ENCODE measurements around the gene BCO2.
"Not testable (repeated sequence)": the region's sequence is repeated elsewhere in the genome, so short reads cannot be mapped to it uniquely, and the experiment has no call there.

BCO2 gene

DNA sequence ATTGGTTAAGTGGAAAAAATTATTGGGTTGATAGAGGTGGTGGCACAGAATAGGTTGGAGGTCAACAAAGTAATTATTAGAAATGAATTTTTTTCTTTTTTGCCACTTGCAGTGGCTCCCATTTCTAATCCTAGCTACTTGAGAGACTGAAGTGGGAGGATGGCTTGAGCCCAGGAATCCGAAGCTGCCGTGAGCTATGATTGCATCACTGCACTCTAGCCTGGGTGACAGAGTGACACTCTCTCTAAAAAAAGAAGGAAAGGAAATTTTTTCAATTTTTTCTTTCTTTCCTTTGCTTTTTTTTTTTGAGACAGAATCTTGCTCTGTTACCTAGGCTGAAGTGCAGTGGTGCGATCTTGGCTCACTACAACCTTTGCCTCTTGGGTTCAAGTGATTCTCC is 2.2 kb upstream of the BCO2 start:
- Histone ChIP-seq H3K9me3 (ENCODE audit: insufficient read depth, low read depth, low read length) (no peaks in the 10 kb centered on the region), H3K9ac (ENCODE audit: low read depth, low read length) (no peak overlapping the region), H3K4me1 (ENCODE audit: insufficient read depth, low read length) (no peaks in the 10 kb centered on the region), H3K27ac (ENCODE audit: low read depth, low read length) (no peak overlapping the region), H3K4me3 (ENCODE audit: low read length) (no peak overlapping the region), H3K36me3 (ENCODE audit: insufficient read depth, low read length) (no peaks in the 10 kb centered on the region), H3K27me3 (ENCODE audit: insufficient read depth, low read length) (0 out of 2 replicates have a peak, but pooled peaks cover 2% of the 10 kb centered on the region)
- WGBS: 99% methylated on average over 3 of the region's 3 CpGs

DNA sequence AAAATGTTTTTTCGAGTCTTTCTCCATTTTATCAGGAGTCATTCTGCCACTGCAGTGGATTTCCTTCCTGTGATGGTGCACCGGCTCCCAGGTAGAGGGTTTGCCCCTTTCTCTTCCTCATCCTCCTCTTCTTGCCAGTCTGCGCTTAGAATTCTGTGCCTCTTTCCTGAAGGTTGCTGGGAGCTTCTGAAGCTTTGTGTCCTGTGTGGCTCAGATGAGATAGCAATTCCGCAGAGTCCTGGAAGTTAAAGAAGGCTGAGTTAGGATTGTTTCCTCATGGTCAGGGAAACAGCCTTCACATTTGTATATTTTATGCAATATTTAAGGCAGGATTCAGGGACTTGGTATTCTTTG is 264 bp downstream of the BCO2 start:
- Histone ChIP-seq H3K4me1 (ENCODE audit: insufficient read depth, low read length) (no peaks in the 10 kb centered on the region), H3K9ac (ENCODE audit: low read depth, low read length) (no peak overlapping the region), H3K36me3 (ENCODE audit: insufficient read depth, low read length) (no peaks in the 10 kb centered on the region), H3K27me3 (ENCODE audit: insufficient read depth, low read length) (0 out of 2 replicates have a peak, but pooled peaks cover 2% of the 10 kb centered on the region), H3K27ac (ENCODE audit: low read depth, low read length) (no peak overlapping the region), H3K9me3 (ENCODE audit: insufficient read depth, low read depth, low read length) (no peaks in the 10 kb centered on the region), H3K4me3 (ENCODE audit: low read length) (peak overlapping the region; percentile 42)
- 78% methylated on average over 4 of the region's 4 CpGs for WGBS

DNA sequence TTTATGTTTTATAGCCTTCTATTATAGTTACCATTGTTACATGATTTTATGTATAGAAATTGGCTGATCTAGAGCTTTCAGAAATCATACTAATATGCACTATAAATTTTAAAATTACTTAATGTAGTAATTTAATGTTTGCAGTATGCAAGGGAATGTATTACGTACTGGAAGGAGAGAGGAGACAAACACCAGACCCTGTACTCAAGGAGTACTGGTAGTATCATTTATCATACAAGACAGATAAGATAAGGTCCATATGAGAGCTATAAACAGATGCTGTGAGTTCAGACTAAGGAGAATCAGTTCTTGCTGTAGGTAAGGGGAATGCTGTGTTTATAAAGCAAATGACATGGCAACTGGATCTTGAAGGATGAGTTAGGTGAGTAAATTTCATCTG is 765 bp downstream of the BCO2 start:
- Histone ChIP-seq H3K9me3 (ENCODE audit: insufficient read depth, low read depth, low read length) (no peaks in the 10 kb centered on the region), H3K4me1 (ENCODE audit: insufficient read depth, low read length) (no peaks in the 10 kb centered on the region), H3K27ac (ENCODE audit: low read depth, low read length) (no peak overlapping the region), H3K9ac (ENCODE audit: low read depth, low read length) (no peak overlapping the region), H3K36me3 (ENCODE audit: insufficient read depth, low read length) (no peaks in the 10 kb centered on the region), H3K4me3 (ENCODE audit: low read length) (no peak overlapping the region), H3K27me3 (ENCODE audit: insufficient read depth, low read length) (0 out of 2 replicates have a peak, but pooled peaks cover 2% of the 10 kb centered on the region)
- no CpG with 5 or more reads among the region's 1 CpG for WGBS

DNA sequence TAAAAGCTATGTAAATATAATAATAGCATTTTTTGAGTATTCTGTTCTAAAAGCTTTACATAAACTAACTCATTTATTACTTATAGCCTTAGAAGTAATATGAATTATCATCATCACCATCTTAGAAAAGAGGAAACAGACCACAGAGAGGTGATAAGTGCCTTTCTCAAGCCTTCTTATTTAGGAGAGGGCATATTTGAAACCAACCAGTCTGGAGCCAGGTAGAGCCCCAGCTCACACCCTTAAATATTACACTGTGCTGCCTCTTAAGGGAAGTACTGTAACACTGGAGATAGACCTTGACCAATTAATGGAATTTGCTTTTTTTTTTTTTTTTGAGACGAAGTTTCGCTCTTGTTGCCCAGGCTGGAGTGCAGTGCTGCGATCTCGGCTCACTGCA is 2.3 kb downstream of the BCO2 start:
- WGBS: 88% methylated on average over 4 of the region's 4 CpGs

DNA sequence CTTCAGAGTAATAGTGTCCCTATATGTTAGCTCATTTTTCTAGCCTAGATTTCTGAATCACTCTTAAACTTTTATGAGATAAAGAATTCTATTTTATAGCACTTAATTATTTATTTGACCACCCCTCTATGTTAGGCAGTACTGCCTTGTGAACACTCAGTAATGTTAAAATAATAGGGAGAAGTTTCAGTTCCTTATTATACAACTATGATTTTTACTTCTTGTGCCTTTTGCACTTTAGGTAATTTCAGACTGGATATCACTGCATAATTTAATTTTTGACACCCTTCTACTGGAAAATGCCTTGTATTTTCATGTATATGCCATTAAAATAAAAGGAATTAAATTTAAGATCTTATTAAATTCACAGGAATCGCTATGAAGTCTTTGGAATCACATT is 3.1 kb downstream of the BCO2 start:
- no peak overlapping the region for H3K9ac ChIP-seq (ENCODE audit: low read depth, low read length)
- WGBS: 100% methylated on average over 1 of the region's 1 CpG
- H3K27ac ChIP-seq (ENCODE audit: low read depth, low read length): no peak overlapping the region
- H3K4me1 ChIP-seq (ENCODE audit: insufficient read depth, low read length): no peaks in the 10 kb centered on the region
- H3K4me3 ChIP-seq (ENCODE audit: low read length): no peak overlapping the region
- no peaks in the 10 kb centered on the region for H3K9me3 ChIP-seq (ENCODE audit: insufficient read depth, low read depth, low read length)
- no peaks in the 10 kb centered on the region for H3K36me3 ChIP-seq (ENCODE audit: insufficient read depth, low read length)
- 0 out of 2 replicates have a peak, but pooled peaks cover 2% of the 10 kb centered on the region for H3K27me3 ChIP-seq (ENCODE audit: insufficient read depth, low read length)

More for the DNA sequence above, 2.3 kb downstream of the BCO2 start:
- Histone ChIP-seq H3K27ac (ENCODE audit: low read depth, low read length) (no peak overlapping the region), H3K9ac (ENCODE audit: low read depth, low read length) (no peak overlapping the region), H3K9me3 (ENCODE audit: insufficient read depth, low read depth, low read length) (no peaks in the 10 kb centered on the region), H3K4me1 (ENCODE audit: insufficient read depth, low read length) (no peaks in the 10 kb centered on the region), H3K36me3 (ENCODE audit: insufficient read depth, low read length) (no peaks in the 10 kb centered on the region), H3K4me3 (ENCODE audit: low read length) (no peak overlapping the region), H3K27me3 (ENCODE audit: insufficient read depth, low read length) (0 out of 2 replicates have a peak, but pooled peaks cover 2% of the 10 kb centered on the region)

DNA sequence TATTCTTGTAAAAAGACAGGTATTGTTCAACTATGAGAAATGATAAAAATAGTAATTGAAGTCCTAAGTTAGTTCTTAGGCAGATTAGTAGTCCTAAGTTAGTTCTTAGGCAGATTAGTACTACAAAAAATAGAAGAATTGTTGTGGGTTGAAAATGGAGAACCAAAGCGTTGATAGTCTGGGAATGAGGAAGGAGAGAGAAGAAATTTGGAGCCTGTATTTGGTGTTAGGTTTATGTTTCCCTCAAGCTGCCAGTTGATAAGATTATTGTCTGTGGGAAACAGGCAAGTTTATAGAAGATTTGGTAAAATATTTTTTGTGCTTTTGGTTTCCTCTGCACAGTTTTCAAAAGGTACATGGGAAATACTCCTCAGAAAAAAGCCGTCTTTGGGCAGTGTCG is 3.6 kb downstream of the BCO2 start:
- Histone ChIP-seq H3K36me3 (ENCODE audit: insufficient read depth, low read length) (no peaks in the 10 kb centered on the region), H3K4me3 (ENCODE audit: low read length) (no peak overlapping the region), H3K27me3 (ENCODE audit: insufficient read depth, low read length) (0 out of 2 replicates have a peak, but pooled peaks cover 2% of the 10 kb centered on the region), H3K9ac (ENCODE audit: low read depth, low read length) (no peak overlapping the region), H3K9me3 (ENCODE audit: insufficient read depth, low read depth, low read length) (no peaks in the 10 kb centered on the region), H3K4me1 (ENCODE audit: insufficient read depth, low read length) (no peaks in the 10 kb centered on the region), H3K27ac (ENCODE audit: low read depth, low read length) (no peak overlapping the region)
- 92% methylated on average over 3 of the region's 3 CpGs for WGBS

DNA sequence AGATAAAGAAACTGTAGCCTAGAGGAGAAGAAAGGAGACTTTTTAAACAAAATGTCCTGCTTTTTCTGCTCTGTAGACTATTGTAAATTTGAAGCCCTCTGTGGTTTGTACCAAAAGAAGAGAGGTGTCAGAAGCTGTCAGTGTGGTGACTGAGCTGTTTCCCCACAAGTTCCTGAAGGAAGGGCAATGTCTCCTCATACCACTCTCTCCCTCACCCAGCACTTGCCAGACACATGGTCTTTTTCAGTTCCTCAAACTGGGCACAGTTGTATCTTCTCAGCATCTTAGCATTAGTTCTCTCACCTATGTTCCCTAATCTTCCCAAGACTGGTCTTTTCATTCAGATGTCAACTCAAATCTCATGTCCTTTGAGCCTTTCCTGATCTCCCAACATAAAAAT is 4.3 kb downstream of the BCO2 start:
- 0 out of 2 replicates have a peak, but pooled peaks cover 2% of the 10 kb centered on the region for H3K27me3 ChIP-seq (ENCODE audit: insufficient read depth, low read length)
- H3K4me3 ChIP-seq (ENCODE audit: low read length): no peak overlapping the region
- no peak overlapping the region for H3K9ac ChIP-seq (ENCODE audit: low read depth, low read length)
- no peaks in the 10 kb centered on the region for H3K9me3 ChIP-seq (ENCODE audit: insufficient read depth, low read depth, low read length)
- no peak overlapping the region for H3K27ac ChIP-seq (ENCODE audit: low read depth, low read length)
- H3K4me1 ChIP-seq (ENCODE audit: insufficient read depth, low read length): no peaks in the 10 kb centered on the region
- no peaks in the 10 kb centered on the region for H3K36me3 ChIP-seq (ENCODE audit: insufficient read depth, low read length)

DNA sequence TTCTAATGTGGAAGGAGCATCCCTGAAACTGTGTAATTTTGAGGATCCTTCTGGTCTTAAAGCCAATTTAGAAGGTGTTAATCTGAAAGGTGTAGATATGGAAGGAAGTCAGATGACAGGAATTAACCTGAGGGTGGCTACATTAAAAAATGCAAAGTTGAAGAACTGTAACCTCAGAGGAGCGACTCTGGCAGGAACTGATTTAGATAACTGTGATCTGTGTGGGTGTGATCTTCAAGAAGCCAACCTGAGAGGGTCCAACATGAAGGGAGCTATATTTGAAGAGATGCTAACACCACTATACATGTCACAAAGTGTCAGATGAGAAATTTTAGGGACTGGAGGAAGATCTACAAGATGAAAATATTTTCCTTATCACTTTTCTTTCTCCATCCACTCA is 7.6 kb downstream of the BCO2 start:
- Histone ChIP-seq H3K36me3 (ENCODE audit: insufficient read depth, low read length) (no peaks in the 10 kb centered on the region), H3K4me3 (ENCODE audit: low read length) (no peak overlapping the region), H3K27me3 (ENCODE audit: insufficient read depth, low read length) (no peaks in the 10 kb centered on the region), H3K4me1 (ENCODE audit: insufficient read depth, low read length) (no peaks in the 10 kb centered on the region), H3K27ac (ENCODE audit: low read depth, low read length) (no peak overlapping the region), H3K9ac (ENCODE audit: low read depth, low read length) (no peak overlapping the region), H3K9me3 (ENCODE audit: insufficient read depth, low read depth, low read length) (no peaks in the 10 kb centered on the region)
- WGBS: 76% methylated on average over 1 of the region's 1 CpG

DNA sequence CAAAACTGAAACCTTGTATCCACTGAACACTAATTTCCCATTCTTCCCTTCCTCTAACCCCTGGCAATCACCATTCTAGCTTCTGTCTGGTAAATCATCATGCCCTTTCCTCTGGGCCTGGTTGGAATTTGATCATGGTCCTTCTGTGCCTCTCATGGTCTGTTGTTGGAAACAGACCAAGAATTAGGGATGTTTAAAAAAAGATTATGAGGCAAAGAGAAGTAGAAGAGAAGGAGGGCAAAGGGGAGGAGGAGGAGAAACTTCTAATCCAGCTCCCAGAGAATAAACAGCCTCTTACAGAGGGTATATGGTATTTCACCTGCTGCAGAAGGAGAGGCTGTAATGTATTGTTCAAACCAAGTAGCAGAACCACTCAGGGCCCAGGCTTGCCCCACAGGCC is 10.6 kb downstream of the BCO2 start:
- Histone ChIP-seq H3K4me1 (ENCODE audit: insufficient read depth, low read length) (no peaks in the 10 kb centered on the region), H3K4me3 (ENCODE audit: low read length) (no peak overlapping the region), H3K9ac (ENCODE audit: low read depth, low read length) (no peak overlapping the region), H3K9me3 (ENCODE audit: insufficient read depth, low read depth, low read length) (no peaks in the 10 kb centered on the region), H3K36me3 (ENCODE audit: insufficient read depth, low read length) (no peaks in the 10 kb centered on the region), H3K27ac (ENCODE audit: low read depth, low read length) (no peak overlapping the region), H3K27me3 (ENCODE audit: insufficient read depth, low read length) (no peaks in the 10 kb centered on the region)

DNA sequence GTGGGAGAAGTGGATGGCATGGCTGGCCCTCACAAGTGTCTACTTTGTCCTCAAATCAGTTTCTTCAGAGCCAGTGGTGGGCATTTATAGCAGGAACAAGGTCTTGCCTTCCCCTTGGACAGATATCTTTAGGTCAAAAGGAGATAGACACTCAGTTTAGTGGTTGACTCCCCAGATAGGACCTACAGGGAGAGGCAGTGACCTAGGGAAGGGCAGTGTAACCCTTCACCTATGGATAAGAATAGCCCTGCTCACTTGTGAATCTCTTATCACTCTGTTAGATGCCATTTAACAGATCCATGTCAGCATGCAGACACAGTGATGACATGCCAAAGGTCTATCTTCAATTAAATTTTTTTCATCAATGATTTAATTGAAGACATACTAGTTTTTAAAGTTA is 11.0 kb downstream of the BCO2 start:
- Histone ChIP-seq H3K27me3 (ENCODE audit: insufficient read depth, low read length) (no peaks in the 10 kb centered on the region), H3K27ac (ENCODE audit: low read depth, low read length) (no peak overlapping the region), H3K36me3 (ENCODE audit: insufficient read depth, low read length) (no peaks in the 10 kb centered on the region)

DNA sequence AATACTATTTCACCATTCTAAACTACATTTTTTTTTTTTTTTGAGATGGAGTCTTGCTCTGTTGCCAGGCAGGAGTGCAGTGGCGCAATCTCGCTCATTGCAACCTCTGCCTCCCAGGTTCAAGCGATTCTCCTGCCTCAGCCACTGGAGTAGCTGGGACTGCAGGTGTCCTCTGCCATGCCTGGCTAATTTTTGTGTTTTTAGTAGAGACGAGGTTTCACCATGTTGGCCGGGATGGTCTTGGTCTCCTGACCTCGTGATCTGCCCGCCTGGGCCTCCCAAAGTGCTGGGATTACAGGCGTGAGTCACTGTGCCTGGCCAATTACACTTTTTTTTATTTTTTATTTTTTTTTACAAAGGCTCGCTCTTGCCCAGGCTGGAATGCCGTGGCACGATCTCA is 19.8 kb downstream of the BCO2 start:
- H3K9ac ChIP-seq (ENCODE audit: low read depth, low read length); H3K27ac ChIP-seq (ENCODE audit: low read depth, low read length); H3K9me3 ChIP-seq (ENCODE audit: insufficient read depth, low read depth, low read length); H3K4me1 ChIP-seq (ENCODE audit: insufficient read depth, low read length); H3K4me3 ChIP-seq (ENCODE audit: low read length); H3K36me3 ChIP-seq (ENCODE audit: insufficient read depth, low read length); H3K27me3 ChIP-seq (ENCODE audit: insufficient read depth, low read length): not testable (repeated sequence)
- 90% methylated on average over 11 of the region's 11 CpGs for WGBS

More for the DNA sequence above, 11.0 kb downstream of the BCO2 start:
- Histone ChIP-seq H3K4me3 (ENCODE audit: low read length) (no peak overlapping the region), H3K9me3 (ENCODE audit: insufficient read depth, low read depth, low read length) (no peaks in the 10 kb centered on the region), H3K9ac (ENCODE audit: low read depth, low read length) (no peak overlapping the region), H3K4me1 (ENCODE audit: insufficient read depth, low read length) (no peaks in the 10 kb centered on the region)

DNA sequence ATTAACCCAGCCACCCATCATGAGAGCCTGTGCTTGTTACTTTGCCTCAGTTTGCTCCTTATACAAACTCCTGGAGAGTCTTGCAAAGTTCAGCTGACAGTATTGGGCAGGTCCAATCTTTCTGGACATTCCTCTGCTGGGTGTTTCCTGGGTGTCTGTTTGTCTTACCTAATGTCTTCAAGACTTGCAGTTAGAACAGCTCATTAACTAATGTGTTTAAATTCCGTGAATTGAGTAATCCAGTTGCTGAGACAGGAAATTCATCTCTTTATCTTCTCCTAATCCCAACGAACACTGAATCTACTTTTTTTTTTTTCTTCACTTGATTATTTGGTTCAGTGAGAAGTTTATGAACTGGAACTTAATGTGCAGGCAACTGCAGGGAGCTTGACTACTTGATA is 20.6 kb downstream of the BCO2 start:
- no peak overlapping the region for H3K27ac ChIP-seq (ENCODE audit: low read depth, low read length)
- no peak overlapping the region for H3K4me3 ChIP-seq (ENCODE audit: low read length)
- H3K9ac ChIP-seq (ENCODE audit: low read depth, low read length): no peak overlapping the region
- 100% methylated on average over 1 of the region's 2 CpGs for WGBS
- no peaks in the 10 kb centered on the region for H3K9me3 ChIP-seq (ENCODE audit: insufficient read depth, low read depth, low read length)
- no peaks in the 10 kb centered on the region for H3K36me3 ChIP-seq (ENCODE audit: insufficient read depth, low read length)
- no peaks in the 10 kb centered on the region for H3K4me1 ChIP-seq (ENCODE audit: insufficient read depth, low read length)
- H3K27me3 ChIP-seq (ENCODE audit: insufficient read depth, low read length): no peaks in the 10 kb centered on the region

Measured in HUES64 (cell line).